ENCODE measurements around the gene RLN2. TPM values are rescaled to one million over a fixed set of nuclear protein-coding genes. Genes with fewer than 3 reads are reported as not detected.

The RLN2 gene
- total RNA-seq, 1 donor from 2014 or later = not detected

DNA sequence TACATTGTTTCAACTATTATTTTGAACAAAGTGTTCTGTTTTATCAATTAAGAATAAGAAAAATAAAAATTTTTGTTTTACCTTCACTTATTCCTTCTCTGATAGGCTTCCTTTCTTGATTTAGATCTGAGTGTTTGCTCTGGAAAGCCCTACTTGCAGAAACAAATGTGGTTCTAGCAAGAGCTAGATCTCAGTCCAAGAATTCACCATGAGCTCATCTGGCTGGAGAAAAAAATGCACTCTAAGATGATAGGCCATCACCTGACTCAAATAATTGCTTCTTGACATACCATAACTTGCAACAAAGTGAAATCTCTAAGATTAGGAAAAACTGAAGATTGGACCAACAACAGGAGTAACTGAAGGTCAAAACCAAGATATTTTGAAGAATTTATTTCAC is 6.3 kb upstream of the RLN2 start:
- DNase-seq (ENCODE audit: low spot score in 2 of 2) = no peak
- no peak overlapping the region for H3K4me3 ChIP-seq
- H3K27me3 ChIP-seq = no peaks in the 10 kb centered on the region
- H3K9me3 ChIP-seq = peaks cover 3 to 8% of the 10 kb centered on the region in 2 donors
- intact Hi-C loops (cut with DNase I) = no loop called here
- no peaks in the 10 kb centered on the region for H3K36me3 ChIP-seq
- no peak overlapping the region for H3K27ac ChIP-seq
- TF ChIP-seq, protein P1, sequence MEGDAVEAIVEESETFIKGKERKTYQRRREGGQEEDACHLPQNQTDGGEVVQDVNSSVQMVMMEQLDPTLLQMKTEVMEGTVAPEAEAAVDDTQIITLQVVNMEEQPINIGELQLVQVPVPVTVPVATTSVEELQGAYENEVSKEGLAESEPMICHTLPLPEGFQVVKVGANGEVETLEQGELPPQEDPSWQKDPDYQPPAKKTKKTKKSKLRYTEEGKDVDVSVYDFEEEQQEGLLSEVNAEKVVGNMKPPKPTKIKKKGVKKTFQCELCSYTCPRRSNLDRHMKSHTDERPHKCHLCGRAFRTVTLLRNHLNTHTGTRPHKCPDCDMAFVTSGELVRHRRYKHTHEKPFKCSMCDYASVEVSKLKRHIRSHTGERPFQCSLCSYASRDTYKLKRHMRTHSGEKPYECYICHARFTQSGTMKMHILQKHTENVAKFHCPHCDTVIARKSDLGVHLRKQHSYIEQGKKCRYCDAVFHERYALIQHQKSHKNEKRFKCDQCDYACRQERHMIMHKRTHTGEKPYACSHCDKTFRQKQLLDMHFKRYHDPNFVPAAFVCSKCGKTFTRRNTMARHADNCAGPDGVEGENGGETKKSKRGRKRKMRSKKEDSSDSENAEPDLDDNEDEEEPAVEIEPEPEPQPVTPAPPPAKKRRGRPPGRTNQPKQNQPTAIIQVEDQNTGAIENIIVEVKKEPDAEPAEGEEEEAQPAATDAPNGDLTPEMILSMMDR (IDR thresholded peaks at IDR 0.05) = no peak
- H3K4me1 ChIP-seq = no peaks in the 10 kb centered on the region

DNA sequence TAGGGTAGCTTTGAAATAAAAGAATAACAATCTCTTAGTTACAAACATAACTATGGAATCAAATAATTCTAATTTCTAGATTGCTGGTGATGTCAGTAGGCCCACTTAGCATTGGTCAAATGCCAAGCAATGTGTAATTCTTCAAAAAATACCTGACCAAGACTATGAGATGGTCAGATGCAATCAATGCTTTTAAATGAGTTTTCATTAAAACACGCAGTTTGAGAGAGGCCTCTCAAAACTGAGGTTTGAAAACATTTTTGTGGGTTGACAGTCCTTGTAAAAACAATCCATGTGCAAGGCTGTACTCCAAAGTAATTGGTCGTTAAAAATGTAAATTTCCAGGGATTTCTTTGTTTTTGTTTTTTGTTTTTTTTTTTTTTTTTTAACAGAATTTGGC is 1.2 kb upstream of the RLN2 start:
- TF ChIP-seq, protein P1 (IDR thresholded peaks at IDR 0.05) = no peak
- intact Hi-C loops (cut with DNase I) = no loop called here

DNA sequence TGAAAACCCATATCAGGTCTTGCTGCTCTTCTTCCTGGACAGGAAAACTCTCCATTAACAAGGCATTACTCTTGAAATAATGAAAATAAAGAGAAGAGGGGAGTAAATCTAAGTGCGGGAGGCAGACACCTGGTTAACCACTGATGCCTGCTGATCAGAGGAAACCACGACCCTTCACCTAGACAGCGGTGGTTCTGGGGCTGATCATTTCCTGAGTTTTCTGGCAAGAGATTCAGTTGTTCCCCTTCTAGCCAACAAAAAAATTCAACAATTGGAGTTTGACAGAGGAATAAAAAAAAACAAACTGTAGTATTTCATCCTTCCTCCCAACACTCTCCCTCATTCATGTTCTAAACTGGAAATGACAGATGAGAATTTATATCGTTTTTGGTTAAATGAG is 3.0 kb downstream of the RLN2 start:
- intact Hi-C loops (cut with DNase I) = no loop called here
- Histone ChIP-seq H3K9me3 (no peaks in the 10 kb centered on the region), H3K27me3 (no peaks in the 10 kb centered on the region), H3K4me3 (no peak overlapping the region), H3K4me1 (no peaks in the 10 kb centered on the region), H3K36me3 (no peaks in the 10 kb centered on the region), H3K27ac (no peak overlapping the region)
- no peak for DNase-seq (ENCODE audit: low spot score in 2 of 2)
- TF ChIP-seq, protein P1 (IDR thresholded peaks at IDR 0.05) = no peak

More for the DNA sequence above, 1.2 kb upstream of the RLN2 start:
- Histone ChIP-seq H3K27ac (no peak overlapping the region), H3K4me3 (no peak overlapping the region), H3K36me3 (no peaks in the 10 kb centered on the region), H3K27me3 (no peaks in the 10 kb centered on the region), H3K4me1 (no peaks in the 10 kb centered on the region), H3K9me3 (no peaks in the 10 kb centered on the region)
- no peak for DNase-seq (ENCODE audit: low spot score in 2 of 2)

DNA sequence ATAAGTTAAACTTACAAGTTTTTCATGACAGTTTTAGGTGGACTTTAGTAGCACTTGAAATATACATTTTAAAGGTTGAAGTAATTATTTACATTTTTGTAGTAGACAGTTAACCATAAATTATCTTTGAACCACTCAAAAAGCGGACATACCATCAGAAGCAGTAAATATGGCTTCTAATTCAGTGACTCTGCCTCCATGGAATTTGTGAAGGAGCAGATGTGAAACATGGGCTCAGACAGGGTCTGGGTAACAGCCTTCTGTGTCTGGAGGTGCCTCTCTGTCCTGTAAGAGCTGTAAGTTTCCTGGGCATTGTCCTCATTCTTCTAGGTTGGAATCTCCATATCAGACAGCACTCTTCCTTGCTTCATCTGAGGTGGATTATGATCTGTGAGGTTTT is 12.4 kb downstream of the RLN2 start:
- Histone ChIP-seq H3K9me3 (no peaks in the 10 kb centered on the region), H3K4me1 (no peaks in the 10 kb centered on the region), H3K27ac (no peak overlapping the region), H3K4me3 (no peak overlapping the region), H3K27me3 (no peaks in the 10 kb centered on the region), H3K36me3 (no peaks in the 10 kb centered on the region)
- intact Hi-C loops (cut with DNase I) = no loop called here
- TF ChIP-seq, protein P1 (IDR thresholded peaks at IDR 0.05) = no peak
- no peak for DNase-seq (ENCODE audit: low spot score in 2 of 2)

DNA sequence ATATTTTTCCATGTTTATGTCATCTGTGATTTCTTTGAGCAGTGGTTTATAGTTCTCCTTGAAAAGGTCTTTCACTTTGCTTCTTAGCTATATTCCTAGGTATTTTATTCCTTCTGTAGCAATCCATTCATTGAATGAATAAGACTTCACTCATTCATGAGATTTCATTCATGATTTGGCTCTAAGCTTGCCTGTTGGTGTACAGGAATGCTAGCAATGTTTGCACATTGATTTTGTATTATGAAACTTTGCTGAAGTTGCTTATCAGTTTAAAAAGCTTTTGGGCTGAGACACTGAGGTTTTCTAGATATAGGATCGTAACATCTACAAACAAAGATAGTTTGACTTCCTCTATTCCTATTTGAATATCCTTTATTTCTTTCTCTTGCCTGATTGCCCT is 15.9 kb downstream of the RLN2 start:
- H3K27ac ChIP-seq = no peak overlapping the region
- intact Hi-C loops (cut with DNase I) = no loop called here
- H3K27me3 ChIP-seq = no peaks in the 10 kb centered on the region
- no peaks in the 10 kb centered on the region for H3K4me1 ChIP-seq
- TF ChIP-seq, protein P1 (IDR thresholded peaks at IDR 0.05) = no peak
- H3K4me3 ChIP-seq = no peak overlapping the region
- no peaks in the 10 kb centered on the region for H3K36me3 ChIP-seq
- DNase-seq (ENCODE audit: low spot score in 2 of 2) = no peak
- no peaks in the 10 kb centered on the region for H3K9me3 ChIP-seq

DNA sequence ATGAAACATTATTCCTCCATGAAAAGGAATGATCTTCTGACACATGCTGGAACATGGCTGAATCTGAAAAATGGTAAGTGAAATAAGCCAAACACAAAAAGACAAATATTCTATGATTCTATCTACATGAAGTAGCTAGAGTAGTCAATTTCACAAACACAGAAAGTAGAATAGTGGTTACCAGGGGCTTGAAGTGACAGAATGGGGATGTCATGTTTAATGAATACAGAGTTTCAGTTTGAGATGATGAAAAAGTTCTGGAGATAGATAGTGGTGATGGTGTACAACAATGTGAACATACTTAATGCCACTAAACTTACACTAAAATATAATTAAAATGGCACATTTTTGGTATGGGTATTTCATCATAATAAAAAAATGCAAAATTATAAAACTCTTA is 18.3 kb downstream of the RLN2 start:
- no peak for DNase-seq (ENCODE audit: low spot score in 2 of 2)
- intact Hi-C loops (cut with DNase I) = no loop called here
- Histone ChIP-seq H3K27ac (no peak overlapping the region), H3K4me1 (no peaks in the 10 kb centered on the region), H3K9me3 (no peaks in the 10 kb centered on the region), H3K27me3 (no peaks in the 10 kb centered on the region), H3K4me3 (no peak overlapping the region), H3K36me3 (no peaks in the 10 kb centered on the region)
- TF ChIP-seq, protein P1 (IDR thresholded peaks at IDR 0.05) = no peak
